Breast epithelium (tissue), 3 donors: Measurements from ENCODE around the gene IREB2.

ENCODE experiments used
- POLR2AphosphoS5 ChIP-seq, 3 donors: sonication (generic); formaldehyde crosslinking; IDR thresholded peaks; one replicate each; pipeline ENCODE4 v1.6.1; 2017; ENCODE audit warnings: antibody characterized with exemption in 3 of 3
- TF ChIP-seq, protein P1 (sequence below), 3 donors: fragments of 450-650 bp; IDR thresholded peaks; one replicate each; pipeline ENCODE4 v1.5.1; 2016 to 2017; ENCODE audit warnings: antibody characterized with exemption in 3 of 3, mild to moderate bottlenecking in 3 of 3, moderate library complexity in 3 of 3

- TF ChIP-seq, protein P1, sequence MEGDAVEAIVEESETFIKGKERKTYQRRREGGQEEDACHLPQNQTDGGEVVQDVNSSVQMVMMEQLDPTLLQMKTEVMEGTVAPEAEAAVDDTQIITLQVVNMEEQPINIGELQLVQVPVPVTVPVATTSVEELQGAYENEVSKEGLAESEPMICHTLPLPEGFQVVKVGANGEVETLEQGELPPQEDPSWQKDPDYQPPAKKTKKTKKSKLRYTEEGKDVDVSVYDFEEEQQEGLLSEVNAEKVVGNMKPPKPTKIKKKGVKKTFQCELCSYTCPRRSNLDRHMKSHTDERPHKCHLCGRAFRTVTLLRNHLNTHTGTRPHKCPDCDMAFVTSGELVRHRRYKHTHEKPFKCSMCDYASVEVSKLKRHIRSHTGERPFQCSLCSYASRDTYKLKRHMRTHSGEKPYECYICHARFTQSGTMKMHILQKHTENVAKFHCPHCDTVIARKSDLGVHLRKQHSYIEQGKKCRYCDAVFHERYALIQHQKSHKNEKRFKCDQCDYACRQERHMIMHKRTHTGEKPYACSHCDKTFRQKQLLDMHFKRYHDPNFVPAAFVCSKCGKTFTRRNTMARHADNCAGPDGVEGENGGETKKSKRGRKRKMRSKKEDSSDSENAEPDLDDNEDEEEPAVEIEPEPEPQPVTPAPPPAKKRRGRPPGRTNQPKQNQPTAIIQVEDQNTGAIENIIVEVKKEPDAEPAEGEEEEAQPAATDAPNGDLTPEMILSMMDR (IDR thresholded peaks at IDR 0.05) = no peak
- no peak for TF ChIP-seq POLR2AphosphoS5 (IDR thresholded peaks at IDR 0.05)
These were observed 49.2 kb upstream of the IREB2 start for GRCh38 chr15:78388865-78389264.
